Dedifferentiated amniotic fluid mesenchymal stem cell (primary cell): ENCODE data around the gene MYORG.

Experiments used
- DNase-seq: peaks from one replicate; pipeline ENCODE4 v3.0.0-alpha.2; 2016; ENCODE audit errors: extremely low spot score

The MYORG gene

GRCh38 chr9:34332076-34332964 is 44.4 kb downstream of the MYORG start:
- peak; percentile 39 for DNase-seq

GRCh38 chr9:34331196-34331595 is 45.5 kb downstream of the MYORG start:
- DNase-seq, result no peak

- peak; percentile 100 for DNase-seq
These were observed 47.5 kb downstream of the MYORG start, which contains the start of the genes KIF24 and NUDT2 for GRCh38 chr9:34328987-34329832. KIF24 (minus strand) TSS chr9:34329268; CDS start chr9:34311346, 17,922 bp downstream. NUDT2 (plus strand) TSS chr9:34329569; CDS start chr9:34339040, 9,471 bp downstream.

- no peak for DNase-seq
These were observed 48.2 kb downstream of the MYORG start for GRCh38 chr9:34328500-34328986.

GRCh38 chr9:34326690-34327089 is 50.0 kb downstream of the MYORG start:
- DNase-seq, result no peak

- no peak for DNase-seq
These were observed 53.7 kb downstream of the MYORG start for GRCh38 chr9:34322899-34323591.

GRCh38 chr9:34321451-34321850 is 55.2 kb downstream of the MYORG start:
- no peak for DNase-seq

GRCh38 chr9:34318163-34318790 is 58.4 kb downstream of the MYORG start:
- DNase-seq, result no peak

- no peak for DNase-seq
These were observed 59.3 kb downstream of the MYORG start for GRCh38 chr9:34317436-34317835.
